GM19238 (cell line): ENCODE results near the gene ENPP6.

Experiments
- DNase-seq: peaks from one replicate; pipeline ENCODE4 v3.0.0; 2011; ENCODE audit warnings: low spot score; ENCODE audit not compliant: insufficient read length

The ENPP6 gene

GRCh38 chr4:184191267-184191666 lies 26.4 kb downstream of the ENPP6 start:
- no peak for DNase-seq

GRCh38 chr4:184190711-184191110 lies 27.0 kb downstream of the ENPP6 start:
- no peak for DNase-seq

- DNase-seq: no peak
These were observed 27.7 kb downstream of the ENPP6 start for GRCh38 chr4:184189966-184190365.

- DNase-seq: no peak
These were observed 29.0 kb downstream of the ENPP6 start for GRCh38 chr4:184188443-184189400.

GRCh38 chr4:184177271-184177670 lies 40.4 kb downstream of the ENPP6 start:
- DNase-seq: no peak

GRCh38 chr4:184174571-184175488 lies 42.8 kb downstream of the ENPP6 start:
- DNase-seq: no peak

GRCh38 chr4:184171011-184171410 lies 46.7 kb downstream of the ENPP6 start:
- DNase-seq: no peak

GRCh38 chr4:184169225-184169867 lies 48.3 kb downstream of the ENPP6 start:
- no peak for DNase-seq

GRCh38 chr4:184168406-184169019 lies 49.2 kb downstream of the ENPP6 start:
- peak; percentile 63 for DNase-seq

- DNase-seq: no peak
These were observed 50.1 kb downstream of the ENPP6 start for GRCh38 chr4:184167576-184167975.

- no peak for DNase-seq
These were observed 50.9 kb downstream of the ENPP6 start for GRCh38 chr4:184166736-184167135.

- DNase-seq: no peak
These were observed 52.4 kb downstream of the ENPP6 start for GRCh38 chr4:184165291-184165690.

- no peak for DNase-seq
These were observed 53.9 kb downstream of the ENPP6 start for GRCh38 chr4:184163813-184164212.

- no peak for DNase-seq
These were observed 55.1 kb downstream of the ENPP6 start for GRCh38 chr4:184162596-184162995.

GRCh38 chr4:184157322-184157721 lies 60.4 kb downstream of the ENPP6 start:
- no peak for DNase-seq

- no peak for DNase-seq
These were observed 61.3 kb downstream of the ENPP6 start for GRCh38 chr4:184156163-184156920.

- DNase-seq: no peak
These were observed 63.5 kb downstream of the ENPP6 start for GRCh38 chr4:184154199-184154598.

- DNase-seq: no peak
These were observed 63.9 kb downstream of the ENPP6 start for GRCh38 chr4:184153781-184154180.

- DNase-seq: no peak
These were observed 65.6 kb downstream of the ENPP6 start for GRCh38 chr4:184151988-184152485.
